AG10803 (cell line): Measurements from ENCODE around the gene NPRL2.

Source experiments
- DNase-seq: peaks from one replicate; pipeline ENCODE4 v3.0.0; 2010; ENCODE audit warnings: low read depth
- H3K4me3 ChIP-seq: 2 replicates; pipeline ENCODE4 v1.5.1; 2011; ENCODE audit warnings: mild to moderate bottlenecking, low read length, control low read depth
- CTCF ChIP-seq: conservative IDR thresholded peaks from 2 replicates; pipeline ENCODE4 v1.5.1; 2011; ENCODE audit warnings: mild to moderate bottlenecking, low read length, control low read depth, inconsistent platforms

NPRL2 gene

GRCh38 chr3:50325497-50326181 is 24.9 kb downstream of the NPRL2 start:
- TF ChIP-seq CTCF = no peak
- H3K4me3 ChIP-seq = no peak overlapping the region
- no peak for DNase-seq

- H3K4me3 ChIP-seq = no peak overlapping the region
- DNase-seq = no peak
- no peak for TF ChIP-seq CTCF
Observed at GRCh38 chr3:50325113-50325480, 25.5 kb downstream of the NPRL2 start.

- peak; percentile 82 for TF ChIP-seq CTCF
- no peak overlapping the region for H3K4me3 ChIP-seq
- peak; percentile 55 for DNase-seq
Observed at GRCh38 chr3:50324351-50325112, 26.0 kb downstream of the NPRL2 start.

GRCh38 chr3:50323614-50324199 is 26.9 kb downstream of the NPRL2 start:
- TF ChIP-seq CTCF = no peak
- DNase-seq = no peak
- H3K4me3 ChIP-seq = no peak overlapping the region

- no peak for DNase-seq
- TF ChIP-seq CTCF = no peak
- no peak overlapping the region for H3K4me3 ChIP-seq
Observed at GRCh38 chr3:50323092-50323600, 27.4 kb downstream of the NPRL2 start.

- no peak for DNase-seq
- no peak for TF ChIP-seq CTCF
- peak within 1 kb of the TSS; percentile 71 for H3K4me3 ChIP-seq
Observed at GRCh38 chr3:50322386-50323091, 28.0 kb downstream of the NPRL2 start, which contains the start of gene HYAL2. TSS of gene HYAL2 (minus strand) at chr3:50322745. CDS start at chr3:50320489, 2,256 bp downstream.
